Central memory CD8-positive, alpha-beta T cell (primary cell): ENCODE measurements around the gene PANX2.

ENCODE experiments used
- ATAC-seq: fragments of 150-1000 bp; cut with Tn5 transposase; replicated peaks from 2 replicates; pipeline ENCODE4 v1.10.0; 2022; ENCODE audit warnings: mild to moderate bottlenecking, moderate FRiP score, moderate number of reproducible peaks; ENCODE audit not compliant: poor library complexity, severe bottlenecking; ENCODE audit errors: extremely low read depth
- DNase-seq, 2 donors: peaks; one replicate each; pipeline ENCODE4 v3.0.0; 2021; ENCODE audit warnings: low spot score in 2 of 2
- H3K27ac Mint-ChIP-seq: one replicate; pipeline ENCODE4 v1.8.0; 2022; ENCODE audit warnings: low read depth, mild to moderate bottlenecking, moderate library complexity, mixed read lengths
- H3K27me3 Mint-ChIP-seq: one replicate; pipeline ENCODE4 v1.8.0; 2022; ENCODE audit warnings: mixed read lengths
- H3K36me3 Mint-ChIP-seq: one replicate; pipeline ENCODE4 v1.8.0; 2022; ENCODE audit warnings: mild to moderate bottlenecking, moderate library complexity, mixed read lengths; ENCODE audit not compliant: insufficient read depth
- H3K4me1 Mint-ChIP-seq: one replicate; pipeline ENCODE4 v1.8.0; 2022; ENCODE audit warnings: mixed read lengths
- H3K4me3 Mint-ChIP-seq: one replicate; pipeline ENCODE4 v1.8.0; 2022; ENCODE audit warnings: mild to moderate bottlenecking, moderate library complexity, mixed read lengths
- H3K9me3 Mint-ChIP-seq: one replicate; pipeline ENCODE4 v1.8.0; 2022; ENCODE audit warnings: mixed read lengths

The PANX2 gene

DNA sequence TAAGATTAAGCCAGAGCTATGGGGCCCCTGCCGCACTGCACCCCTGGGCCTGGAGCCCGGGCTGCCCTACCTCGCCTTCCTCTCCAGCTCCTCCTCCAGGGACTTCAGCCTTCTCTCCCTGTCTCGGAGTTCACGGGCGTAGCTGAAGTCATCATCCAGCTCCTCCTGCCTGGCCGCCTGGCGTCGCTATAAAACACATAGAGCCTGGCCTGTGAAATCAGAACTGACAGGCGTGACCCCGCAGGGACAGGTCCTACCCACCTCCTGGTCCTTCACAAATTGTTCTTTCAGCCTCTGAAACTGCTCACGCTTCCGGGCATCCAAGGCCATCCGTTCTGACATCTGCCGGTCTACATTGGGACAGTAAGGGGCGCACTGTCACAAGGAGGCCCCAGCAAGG, 53.5 kb downstream of the PANX2 start:
- no peak for ATAC-seq
- Mint-ChIP-seq H3K9me3 (no peaks in the 10 kb centered on the region), H3K27ac (peak overlapping the region; percentile 60), H3K4me1 (peaks cover 11% of the 10 kb centered on the region), H3K36me3 (peaks cover 41% of the 10 kb centered on the region), H3K27me3 (no peaks in the 10 kb centered on the region), H3K4me3 (no peak overlapping the region)
- no peak for DNase-seq

DNA sequence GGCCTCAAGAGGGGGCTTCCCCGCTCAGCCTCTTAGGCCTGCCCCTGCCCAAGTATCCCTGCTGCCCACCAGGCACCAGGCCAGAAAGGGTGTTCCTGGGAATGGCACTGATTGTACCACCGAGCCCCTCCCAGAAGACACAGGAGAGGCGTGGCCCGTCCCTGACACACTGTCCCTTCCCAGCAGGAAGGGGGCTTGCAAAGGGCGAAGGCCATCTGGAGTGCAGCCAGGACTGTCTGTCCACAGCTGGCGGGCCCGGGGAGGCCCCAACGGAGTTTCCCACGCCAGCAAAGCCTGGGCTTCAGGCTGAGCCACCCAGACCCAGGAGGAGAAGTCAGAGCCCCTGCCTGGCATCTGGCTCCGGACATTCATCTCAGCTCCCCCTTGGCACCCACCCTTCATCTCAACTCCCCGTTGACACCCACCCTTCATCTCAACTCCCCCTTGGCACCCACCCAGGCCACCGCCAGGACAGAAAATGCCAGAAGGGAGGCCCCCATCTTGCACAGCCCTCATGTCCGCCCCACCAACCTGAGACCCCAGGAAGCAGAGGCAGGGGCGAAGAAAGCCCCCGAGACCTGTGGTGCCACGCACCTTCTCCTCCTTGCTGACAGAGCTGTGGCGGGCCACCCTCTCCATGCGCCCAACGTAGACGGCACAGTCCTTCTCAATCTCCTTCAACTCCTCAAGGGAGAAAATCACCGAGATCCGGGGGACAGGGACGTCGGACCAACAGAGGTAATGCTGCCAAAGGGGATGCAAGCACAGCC, 54.9 kb downstream of the PANX2 start:
- peaks cover 42% of the 10 kb centered on the region for H3K36me3 Mint-ChIP-seq
- H3K27ac Mint-ChIP-seq: no peak overlapping the region
- H3K27me3 Mint-ChIP-seq: no peaks in the 10 kb centered on the region
- no peaks in the 10 kb centered on the region for H3K9me3 Mint-ChIP-seq
- peaks cover 17% of the 10 kb centered on the region for H3K4me1 Mint-ChIP-seq
- ATAC-seq (no peak), DNase-seq (no peak)
- H3K4me3 Mint-ChIP-seq: no peak overlapping the region

DNA sequence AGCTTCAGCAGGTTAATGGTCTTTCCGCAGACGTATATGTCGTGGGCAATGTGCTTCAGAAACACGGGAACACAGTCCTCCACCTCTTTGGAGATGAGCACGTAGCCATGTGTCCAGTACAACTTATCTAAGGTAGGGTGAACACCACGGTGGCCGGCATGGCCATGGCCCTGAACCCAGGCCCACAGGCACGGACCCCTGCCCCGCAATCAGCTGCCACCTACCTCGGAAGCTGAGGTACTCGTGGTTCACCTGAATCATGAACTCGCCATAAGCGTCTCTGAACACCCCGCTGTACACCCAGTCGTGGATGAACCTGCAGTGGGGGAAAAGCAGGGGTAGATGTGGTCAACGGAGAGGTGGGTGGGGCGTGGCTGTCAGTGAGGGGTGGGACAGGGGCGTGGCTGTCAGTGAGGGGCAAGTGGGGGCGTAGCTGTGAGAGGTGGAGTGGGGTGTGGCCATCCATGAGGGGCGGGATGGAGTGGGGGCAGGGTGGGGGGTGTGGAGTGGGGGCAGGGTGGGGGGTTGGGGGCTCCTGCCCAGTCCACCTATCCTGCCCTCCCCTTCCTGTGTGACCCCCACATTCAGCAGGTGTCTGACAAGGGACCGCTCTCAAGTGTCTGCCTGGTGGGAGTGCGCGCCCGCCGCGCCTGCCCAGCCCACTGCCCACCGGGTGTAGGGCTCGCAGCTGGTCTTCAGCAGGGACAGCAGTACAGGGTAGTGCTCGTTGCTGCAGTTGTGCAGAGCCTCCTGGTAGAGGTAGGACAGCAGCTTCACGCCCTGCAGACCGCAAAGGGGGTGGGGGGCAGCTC, 55.7 kb downstream of the PANX2 start:
- Mint-ChIP-seq H3K4me3 (no peak overlapping the region), H3K27me3 (no peaks in the 10 kb centered on the region), H3K36me3 (peaks cover 44% of the 10 kb centered on the region), H3K9me3 (no peaks in the 10 kb centered on the region), H3K27ac (peak overlapping the region; percentile 59), H3K4me1 (peaks cover 17% of the 10 kb centered on the region)
- ATAC-seq: no peak
- no peak for DNase-seq

DNA sequence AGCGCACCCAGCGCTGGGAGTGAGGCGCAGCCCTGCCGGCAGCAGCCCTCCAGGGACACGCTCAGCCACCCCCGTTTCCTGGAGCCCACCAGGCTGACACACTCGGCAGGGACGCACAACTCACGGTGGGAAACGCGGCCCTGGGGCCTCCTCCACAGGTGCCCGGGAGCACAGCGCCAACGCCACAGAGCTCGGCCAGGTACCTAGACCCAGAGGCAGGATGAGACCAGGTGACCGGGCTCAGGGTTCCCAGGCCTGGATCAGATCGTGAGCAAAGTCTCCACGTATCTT, 56.3 kb downstream of the PANX2 start:
- ATAC-seq: no peak
- H3K27ac Mint-ChIP-seq: peak overlapping the region; percentile 59

DNA sequence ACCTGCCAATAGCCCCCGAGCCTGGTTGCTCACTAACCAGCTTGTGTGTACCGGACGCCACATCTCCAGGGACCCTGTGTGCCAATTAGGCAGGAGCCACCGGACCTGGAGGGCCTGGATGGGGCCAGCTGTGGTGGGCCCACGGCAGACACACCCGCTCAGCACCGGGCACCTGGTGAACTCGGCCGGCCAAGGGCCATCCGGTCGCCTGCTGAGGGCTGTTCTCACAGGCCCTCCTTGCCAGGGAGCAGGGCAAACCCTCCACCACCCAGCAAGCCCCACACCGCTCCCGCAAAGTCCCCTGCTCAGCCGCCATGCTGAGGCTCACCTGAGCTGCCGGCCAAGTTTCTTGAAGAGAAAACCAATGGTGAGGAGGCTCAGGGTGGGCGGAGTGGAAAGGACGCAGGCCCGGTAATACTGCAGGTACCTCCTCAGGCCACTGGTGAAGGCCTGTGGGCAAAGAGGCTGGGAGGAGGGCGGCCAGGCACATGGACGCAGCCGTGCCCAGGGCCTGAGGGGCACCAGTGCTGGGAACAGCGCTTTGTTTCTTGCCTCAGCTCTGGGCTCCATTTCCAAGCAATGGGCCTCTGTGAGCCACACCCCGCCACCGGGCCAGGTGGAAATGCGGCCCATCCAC, 57.2 kb downstream of the PANX2 start:
- H3K4me3 Mint-ChIP-seq: no peak overlapping the region
- no peak overlapping the region for H3K27ac Mint-ChIP-seq
- H3K9me3 Mint-ChIP-seq: no peaks in the 10 kb centered on the region
- H3K36me3 Mint-ChIP-seq: peaks cover 50% of the 10 kb centered on the region
- H3K27me3 Mint-ChIP-seq: no peaks in the 10 kb centered on the region
- ATAC-seq: no peak
- DNase-seq: no peak
- H3K4me1 Mint-ChIP-seq: peaks cover 17% of the 10 kb centered on the region

More for the DNA sequence above, 56.3 kb downstream of the PANX2 start:
- Mint-ChIP-seq H3K27me3 (no peaks in the 10 kb centered on the region), H3K4me1 (peaks cover 17% of the 10 kb centered on the region), H3K9me3 (no peaks in the 10 kb centered on the region), H3K36me3 (peaks cover 47% of the 10 kb centered on the region), H3K4me3 (no peak overlapping the region)
- no peak for DNase-seq

- Mint-ChIP-seq H3K9me3 (no peaks in the 10 kb centered on the region), H3K27me3 (no peaks in the 10 kb centered on the region), H3K4me3 (no peak overlapping the region), H3K27ac (peak overlapping the region; percentile 83), H3K36me3 (peaks cover 47% of the 10 kb centered on the region), H3K4me1 (peaks cover 17% of the 10 kb centered on the region)
- DNase-seq (no peak), ATAC-seq (no peak)
Measured at GRCh38 chr22:50228366-50228765, 57.8 kb downstream of the PANX2 start.

DNA sequence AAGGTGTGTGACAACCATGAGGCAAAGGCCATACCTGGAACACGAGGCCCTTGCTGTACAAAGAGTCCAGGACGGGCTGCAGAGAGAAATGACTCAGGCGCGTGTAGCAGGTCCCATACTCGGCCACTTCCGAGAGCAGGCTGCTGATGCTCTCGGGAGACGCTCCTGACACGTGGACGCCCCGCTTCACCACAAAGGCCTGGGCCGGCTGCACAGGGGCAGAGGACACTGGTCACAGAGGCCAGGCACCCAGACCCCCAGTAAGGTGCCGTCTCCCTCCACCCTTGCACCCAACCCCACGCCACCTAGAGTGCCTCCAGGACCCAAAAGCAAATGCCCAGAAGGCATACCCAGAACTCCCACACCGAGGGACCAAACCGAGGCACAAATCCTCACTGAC, 58.8 kb downstream of the PANX2 start:
- no peak overlapping the region for H3K4me3 Mint-ChIP-seq
- ATAC-seq: no peak
- H3K4me1 Mint-ChIP-seq: peaks cover 20% of the 10 kb centered on the region
- peaks cover 42% of the 10 kb centered on the region for H3K36me3 Mint-ChIP-seq
- no peak overlapping the region for H3K27ac Mint-ChIP-seq
- no peak for DNase-seq
- H3K27me3 Mint-ChIP-seq: no peaks in the 10 kb centered on the region
- no peaks in the 10 kb centered on the region for H3K9me3 Mint-ChIP-seq
